AG09309 (cell line): ENCODE measurements around the gene ARL4A.
"Not testable (repeated sequence)": the region's sequence is repeated elsewhere in the genome, so short reads cannot be mapped to it uniquely, and the experiment has no call there.

Source experiments
- DNase-seq: peaks from one replicate; pipeline ENCODE4 v3.0.0-alpha.2; 2010; ENCODE audit warnings: low read depth
- H3K4me3 ChIP-seq: 2 replicates; pipeline ENCODE4 v1.5.1; 2011; ENCODE audit warnings: mild to moderate bottlenecking, low read depth, low read length, moderate library complexity; ENCODE audit not compliant: control insufficient read depth
- TF ChIP-seq, protein P1 (sequence below): IDR thresholded peaks from 2 replicates; pipeline ENCODE4 v1.5.1; 2011; ENCODE audit warnings: mild to moderate bottlenecking, low read depth, low read length, inconsistent platforms; ENCODE audit not compliant: insufficient read depth, control insufficient read depth; ENCODE audit errors: missing control alignments

Gene ARL4A

GRCh38 chr7:12690041-12690878 lies 2.8 kb downstream of the ARL4A start:
- no peak overlapping the region for H3K4me3 ChIP-seq
- no peak for DNase-seq
- TF ChIP-seq, protein P1, sequence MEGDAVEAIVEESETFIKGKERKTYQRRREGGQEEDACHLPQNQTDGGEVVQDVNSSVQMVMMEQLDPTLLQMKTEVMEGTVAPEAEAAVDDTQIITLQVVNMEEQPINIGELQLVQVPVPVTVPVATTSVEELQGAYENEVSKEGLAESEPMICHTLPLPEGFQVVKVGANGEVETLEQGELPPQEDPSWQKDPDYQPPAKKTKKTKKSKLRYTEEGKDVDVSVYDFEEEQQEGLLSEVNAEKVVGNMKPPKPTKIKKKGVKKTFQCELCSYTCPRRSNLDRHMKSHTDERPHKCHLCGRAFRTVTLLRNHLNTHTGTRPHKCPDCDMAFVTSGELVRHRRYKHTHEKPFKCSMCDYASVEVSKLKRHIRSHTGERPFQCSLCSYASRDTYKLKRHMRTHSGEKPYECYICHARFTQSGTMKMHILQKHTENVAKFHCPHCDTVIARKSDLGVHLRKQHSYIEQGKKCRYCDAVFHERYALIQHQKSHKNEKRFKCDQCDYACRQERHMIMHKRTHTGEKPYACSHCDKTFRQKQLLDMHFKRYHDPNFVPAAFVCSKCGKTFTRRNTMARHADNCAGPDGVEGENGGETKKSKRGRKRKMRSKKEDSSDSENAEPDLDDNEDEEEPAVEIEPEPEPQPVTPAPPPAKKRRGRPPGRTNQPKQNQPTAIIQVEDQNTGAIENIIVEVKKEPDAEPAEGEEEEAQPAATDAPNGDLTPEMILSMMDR = no peak

GRCh38 chr7:12691388-12691787 lies 4.0 kb downstream of the ARL4A start:
- H3K4me3 ChIP-seq = not testable (repeated sequence)

GRCh38 chr7:12692035-12692434 lies 4.6 kb downstream of the ARL4A start:
- no peak for DNase-seq
- TF ChIP-seq, protein P1 = no peak
- H3K4me3 ChIP-seq = no peak overlapping the region

More at GRCh38 chr7:12691388-12691787, 4.0 kb downstream of the ARL4A start:
- not testable (repeated sequence) for DNase-seq

DNA sequence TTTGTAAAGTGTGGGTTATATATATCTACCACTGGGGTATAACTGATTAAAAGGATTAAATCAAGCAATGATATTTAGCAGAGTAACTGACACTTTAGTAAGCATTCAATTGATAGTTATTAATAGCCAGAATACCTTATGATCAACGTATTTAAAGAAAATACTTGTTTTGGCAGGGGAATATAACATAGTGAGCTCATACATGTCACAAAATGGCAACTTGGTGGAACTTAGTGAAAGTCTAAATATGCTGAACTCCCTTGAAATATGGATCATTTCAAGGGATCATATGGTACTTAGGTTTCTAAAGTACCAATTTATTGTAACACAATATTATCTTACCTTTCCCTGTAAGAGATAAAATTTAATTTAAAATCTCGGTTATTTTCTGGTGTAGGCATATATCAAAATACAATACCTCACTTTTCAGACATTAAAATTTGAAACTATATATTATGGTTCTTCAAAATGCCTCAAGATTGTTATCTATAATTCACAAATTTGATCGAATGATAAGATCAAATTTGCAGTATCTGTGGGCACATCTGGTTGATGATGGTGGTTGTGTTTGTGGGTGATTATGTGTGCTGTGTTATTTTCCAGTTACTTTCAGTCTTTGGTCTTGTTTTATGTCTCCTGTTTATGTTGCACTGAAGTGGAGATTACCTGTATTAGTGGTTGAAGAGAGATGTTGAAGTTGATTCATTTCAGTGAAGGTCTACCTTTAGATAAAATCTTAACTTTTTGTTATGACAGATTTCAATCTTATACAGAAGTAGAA lies 5.2 kb downstream of the ARL4A start:
- no peak overlapping the region for H3K4me3 ChIP-seq
- no peak for DNase-seq
- TF ChIP-seq, protein P1 = no peak

DNA sequence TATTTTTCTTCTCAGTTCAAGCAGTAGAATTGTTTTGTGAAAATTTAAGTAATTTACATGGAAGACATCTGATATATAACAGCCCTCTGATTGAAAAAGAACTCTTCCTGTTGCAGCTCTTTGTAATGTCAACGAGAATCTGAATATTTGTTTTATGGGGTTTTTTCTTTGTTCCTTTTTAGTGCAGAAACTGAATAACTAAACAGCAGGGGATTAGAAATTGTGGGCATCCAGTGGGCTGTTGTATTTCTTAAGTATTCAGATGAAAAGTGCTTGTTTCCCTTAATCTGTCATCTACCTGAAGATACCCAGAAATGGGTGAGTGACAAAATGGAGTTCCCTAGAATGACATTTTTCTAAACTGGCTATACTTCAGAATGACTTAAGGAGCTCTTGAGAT lies 7.4 kb downstream of the ARL4A start:
- H3K4me3 ChIP-seq = no peak overlapping the region
- TF ChIP-seq, protein P1 = no peak
- no peak for DNase-seq

- no peak overlapping the region for H3K4me3 ChIP-seq
- no peak for DNase-seq
- TF ChIP-seq, protein P1 = no peak
These were observed 8.5 kb downstream of the ARL4A start for GRCh38 chr7:12695965-12696364.

DNA sequence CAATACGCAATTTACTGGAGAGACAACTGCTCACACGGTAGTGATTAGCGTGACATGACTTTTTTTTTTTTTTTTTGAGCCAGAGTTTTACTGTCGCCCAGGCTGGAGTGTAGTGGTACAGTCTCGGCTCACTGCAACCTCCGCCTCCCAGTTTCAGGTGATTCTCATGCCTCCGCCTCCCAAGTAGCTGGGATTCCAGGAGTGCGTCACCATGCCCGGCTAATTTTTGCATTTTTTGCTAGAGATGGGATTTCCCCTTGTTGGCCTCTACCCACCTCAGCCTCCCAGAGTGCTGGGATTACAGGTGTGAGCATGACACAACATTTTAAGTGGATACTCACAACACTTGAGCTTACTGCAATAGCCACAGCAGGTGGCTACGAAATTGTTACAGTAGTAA lies 11.9 kb downstream of the ARL4A start:
- TF ChIP-seq, protein P1 = no peak
- H3K4me3 ChIP-seq = no peak overlapping the region
- no peak for DNase-seq
